ENCODE measurements around the gene ETV5. TPM values are rescaled to one million over a fixed set of nuclear protein-coding genes. Genes with fewer than 3 reads are reported as not detected.

Gene ETV5
- 12.5 and 16.3 TPM in 2 replicates for total RNA-seq (ENCODE audit: low replicate concordance)

- no peaks in the 10 kb centered on the region for H3K9me3 ChIP-seq (ENCODE audit: low read depth)
- TF ChIP-seq CTCF (IDR thresholded peaks at IDR 0.05) (no peak), EZH2phosphoT487 (IDR thresholded peaks at IDR 0.05) (peak; percentile 46), EZH2 (IDR thresholded peaks at IDR 0.05) (peak; percentile 82)
- peak within 1 kb of the TSS; percentile 3 for H3K27ac ChIP-seq
- peaks cover 93% of the 10 kb centered on the region for H3K27me3 ChIP-seq
- H3K4me2 ChIP-seq = peak within 1 kb of the TSS; percentile 85
- peak within 1 kb of the TSS; percentile 29 for H2AFZ ChIP-seq (replicated peaks)
- peak within 1 kb of the TSS; percentile 65 for H3K4me3 ChIP-seq
- peaks cover 2% of the 10 kb centered on the region for H3K36me3 Mint-ChIP-seq
- H3K79me2 ChIP-seq (ENCODE audit: low read depth) = no peaks in the 10 kb centered on the region
- peak within 1 kb of the TSS; percentile 88 for H3K4me3 Mint-ChIP-seq
- H3K9me3 Mint-ChIP-seq = no peaks in the 10 kb centered on the region
- peak; percentile 99 for DNase-seq (ENCODE audit: low spot score)
- H3K36me3 ChIP-seq = no peaks in the 10 kb centered on the region
- H4K20me1 ChIP-seq (ENCODE audit: low read depth) = peaks cover 37% of the 10 kb centered on the region
- H3K4me1 Mint-ChIP-seq = peaks cover 53% of the 10 kb centered on the region
- H3K27ac Mint-ChIP-seq = peak within 1 kb of the TSS; percentile 80
- peaks cover 11% of the 10 kb centered on the region for H3K27me3 Mint-ChIP-seq (ENCODE audit: insufficient read depth, low read depth)
- H3K4me1 ChIP-seq = peaks cover 25% of the 10 kb centered on the region
- peaks cover 29% of the 10 kb centered on the region for H3F3A ChIP-seq (ENCODE audit: low read depth)
- H3K9ac ChIP-seq = peak within 1 kb of the TSS; percentile 18
These were observed at the start of gene ETV5 for GRCh38 chr3:186108941-186109865. Gene ETV5 (minus strand): TSS chr3:186109089. CDS start chr3:186105868, 3,221 bp downstream.

GRCh38 chr3:186154641-186155040 lies 45.8 kb upstream of the ETV5 start:
- no peak overlapping the region for H2AFZ ChIP-seq (replicated peaks)
- Mint-ChIP-seq H3K4me3 (no peak overlapping the region), H3K36me3 (no peaks in the 10 kb centered on the region), H3K4me1 (peaks cover 5% of the 10 kb centered on the region), H3K9me3 (no peaks in the 10 kb centered on the region), H3K27me3 (ENCODE audit: insufficient read depth, low read depth) (peaks cover 4% of the 10 kb centered on the region), H3K27ac (no peak overlapping the region)
- no peak overlapping the region for H3K4me3 ChIP-seq
- no peaks in the 10 kb centered on the region for H3K4me1 ChIP-seq
- H3K4me2 ChIP-seq = no peak overlapping the region
- no peaks in the 10 kb centered on the region for H3K79me2 ChIP-seq (ENCODE audit: low read depth)
- no peaks in the 10 kb centered on the region for H3K36me3 ChIP-seq
- no peaks in the 10 kb centered on the region for H3K27me3 ChIP-seq
- H4K20me1 ChIP-seq (ENCODE audit: low read depth) = no peaks in the 10 kb centered on the region
- no peak overlapping the region for H3K27ac ChIP-seq
- no peaks in the 10 kb centered on the region for H3K9me3 ChIP-seq (ENCODE audit: low read depth)
- no peak for DNase-seq (ENCODE audit: low spot score)
- no peaks in the 10 kb centered on the region for H3F3A ChIP-seq (ENCODE audit: low read depth)
- TF ChIP-seq CTCF (IDR thresholded peaks at IDR 0.05) (no peak), EZH2phosphoT487 (IDR thresholded peaks at IDR 0.05) (no peak), EZH2 (IDR thresholded peaks at IDR 0.05) (no peak)
- no peak overlapping the region for H3K9ac ChIP-seq

- H3K4me1 ChIP-seq = no peaks in the 10 kb centered on the region
- no peak for DNase-seq (ENCODE audit: low spot score)
- peaks cover 4% of the 10 kb centered on the region for H3K27me3 ChIP-seq
- H3K9ac ChIP-seq = no peak overlapping the region
- H3F3A ChIP-seq (ENCODE audit: low read depth) = no peaks in the 10 kb centered on the region
- Mint-ChIP-seq H3K27ac (no peak overlapping the region), H3K9me3 (no peaks in the 10 kb centered on the region), H3K27me3 (ENCODE audit: insufficient read depth, low read depth) (peaks cover 3% of the 10 kb centered on the region), H3K4me1 (peaks cover 6% of the 10 kb centered on the region), H3K4me3 (no peak overlapping the region), H3K36me3 (no peaks in the 10 kb centered on the region)
- H4K20me1 ChIP-seq (ENCODE audit: low read depth) = no peaks in the 10 kb centered on the region
- H2AFZ ChIP-seq (replicated peaks) = no peak overlapping the region
- no peaks in the 10 kb centered on the region for H3K9me3 ChIP-seq (ENCODE audit: low read depth)
- TF ChIP-seq EZH2 (IDR thresholded peaks at IDR 0.05) = no peak
- H3K4me2 ChIP-seq = no peak overlapping the region
- no peak overlapping the region for H3K4me3 ChIP-seq
- H3K79me2 ChIP-seq (ENCODE audit: low read depth) = no peaks in the 10 kb centered on the region
- H3K27ac ChIP-seq = no peak overlapping the region
- H3K36me3 ChIP-seq = no peaks in the 10 kb centered on the region
These were observed 44.0 kb upstream of the ETV5 start for GRCh38 chr3:186152889-186153292.

GRCh38 chr3:186152361-186152798 lies 43.5 kb upstream of the ETV5 start:
- H3K36me3 ChIP-seq = no peaks in the 10 kb centered on the region
- H3K79me2 ChIP-seq (ENCODE audit: low read depth) = no peaks in the 10 kb centered on the region
- peaks cover 9% of the 10 kb centered on the region for H3K27me3 ChIP-seq
- H3K9ac ChIP-seq = no peak overlapping the region
- no peak overlapping the region for H2AFZ ChIP-seq (replicated peaks)
- no peaks in the 10 kb centered on the region for H3K9me3 ChIP-seq (ENCODE audit: low read depth)
- no peaks in the 10 kb centered on the region for H4K20me1 ChIP-seq (ENCODE audit: low read depth)
- TF ChIP-seq EZH2 (IDR thresholded peaks at IDR 0.05) = no peak
- no peak for TF ChIP-seq CTCF (IDR thresholded peaks at IDR 0.05)
- TF ChIP-seq EZH2phosphoT487 (IDR thresholded peaks at IDR 0.05) = no peak
- H3K4me1 ChIP-seq = no peaks in the 10 kb centered on the region
- no peaks in the 10 kb centered on the region for H3K9me3 Mint-ChIP-seq
- no peak overlapping the region for H3K4me3 ChIP-seq
- H3K27me3 Mint-ChIP-seq (ENCODE audit: insufficient read depth, low read depth) = peaks cover 3% of the 10 kb centered on the region
- H3F3A ChIP-seq (ENCODE audit: low read depth) = no peaks in the 10 kb centered on the region
- peaks cover 6% of the 10 kb centered on the region for H3K4me1 Mint-ChIP-seq
- no peak overlapping the region for H3K4me2 ChIP-seq
- H3K4me3 Mint-ChIP-seq = no peak overlapping the region
- no peak overlapping the region for H3K27ac Mint-ChIP-seq
- no peaks in the 10 kb centered on the region for H3K36me3 Mint-ChIP-seq
- H3K27ac ChIP-seq = no peak overlapping the region
- DNase-seq (ENCODE audit: low spot score) = no peak

Data from neural progenitor cell (in vitro differentiated cells).